GM19351 (cell line): ENCODE results near the gene ATP1A3.

Experiments
- ATAC-seq: cut with Tn5 transposase; IDR thresholded peaks from one replicate; pipeline ENCODE4 v1.9.1; 2021; ENCODE audit warnings: mild to moderate bottlenecking, moderate library complexity; ENCODE audit not compliant: unreplicated experiment

ATP1A3 gene

DNA sequence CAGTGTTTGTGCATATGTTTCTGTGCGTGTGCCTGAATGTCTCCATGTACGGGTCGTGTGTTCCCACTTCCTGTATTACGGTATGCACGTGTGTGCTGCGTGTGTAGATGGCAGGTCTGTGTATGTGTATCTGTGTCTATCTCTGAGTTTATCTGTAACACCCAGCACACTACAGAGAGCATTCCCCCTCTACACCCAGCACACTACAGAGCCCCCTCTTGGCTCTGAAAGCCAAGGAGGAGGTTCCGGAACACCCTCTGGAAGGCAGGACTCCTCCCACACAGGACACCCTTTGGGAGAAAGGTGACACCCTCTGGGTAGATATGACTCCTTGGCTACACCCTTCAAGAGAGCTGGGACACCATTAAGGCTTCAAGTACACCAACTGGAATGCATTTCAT lies 63.7 kb downstream of the ATP1A3 start:
- no peak for ATAC-seq

DNA sequence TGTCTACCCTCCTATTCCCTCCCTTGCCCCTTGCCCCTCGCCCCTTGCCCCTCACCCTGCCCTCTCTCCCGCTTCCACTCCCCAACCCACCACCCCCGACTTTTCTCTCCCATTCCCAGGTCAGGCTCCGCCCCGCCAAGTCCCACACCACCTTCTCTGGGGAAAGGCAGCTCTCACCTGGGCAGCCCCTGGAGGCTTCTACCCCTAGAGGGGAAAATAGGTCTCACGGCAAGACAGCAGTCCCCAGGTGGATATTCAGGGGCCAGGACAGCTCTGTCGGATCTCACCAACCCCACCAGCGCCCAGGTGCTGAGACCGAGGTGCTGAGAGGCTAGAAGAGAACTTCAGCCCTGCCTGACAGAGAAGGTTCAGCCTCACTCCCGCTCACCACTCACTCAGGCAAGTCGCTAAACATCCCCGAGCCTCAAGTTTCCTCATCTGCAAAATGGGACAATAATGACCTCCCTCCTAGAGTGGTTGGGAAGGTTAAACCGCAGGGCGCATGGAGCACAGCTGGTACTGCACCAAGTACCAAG lies 64.4 kb downstream of the ATP1A3 start:
- ATAC-seq = no peak

DNA sequence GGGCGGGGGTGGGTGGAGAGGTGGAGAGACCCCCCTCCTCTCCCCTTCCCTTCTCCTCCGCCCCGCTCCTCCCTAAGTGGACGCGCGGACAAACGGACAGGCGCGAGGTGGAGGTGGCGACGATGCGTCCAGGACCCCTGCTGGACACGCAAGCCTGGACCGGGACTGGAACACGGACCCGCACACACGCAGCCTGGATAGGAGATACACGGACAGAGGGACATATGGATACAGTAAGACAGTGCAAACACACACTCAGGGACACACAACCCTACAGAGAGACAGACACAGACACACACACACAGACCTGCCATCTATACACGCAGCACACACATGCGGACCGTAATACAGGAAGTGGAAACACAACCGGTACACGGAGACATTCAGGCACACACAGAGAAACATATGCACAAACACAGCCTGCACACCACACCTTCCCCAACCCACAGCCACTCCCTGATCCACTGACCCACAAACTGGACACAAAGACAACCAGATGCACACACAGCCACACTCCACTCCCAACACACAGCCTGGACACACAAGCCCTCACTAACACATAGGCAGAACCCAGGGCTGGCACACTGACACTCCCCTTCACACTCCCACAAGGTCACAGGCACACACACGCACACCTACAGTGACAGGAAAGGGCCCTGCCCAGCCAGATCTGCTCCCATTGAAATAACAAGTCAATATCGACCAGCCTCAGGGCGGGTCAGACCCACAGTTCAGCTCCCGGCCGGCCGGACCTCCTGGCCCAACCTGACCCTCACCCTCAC lies 65.1 kb downstream of the ATP1A3 start:
- no peak for ATAC-seq

DNA sequence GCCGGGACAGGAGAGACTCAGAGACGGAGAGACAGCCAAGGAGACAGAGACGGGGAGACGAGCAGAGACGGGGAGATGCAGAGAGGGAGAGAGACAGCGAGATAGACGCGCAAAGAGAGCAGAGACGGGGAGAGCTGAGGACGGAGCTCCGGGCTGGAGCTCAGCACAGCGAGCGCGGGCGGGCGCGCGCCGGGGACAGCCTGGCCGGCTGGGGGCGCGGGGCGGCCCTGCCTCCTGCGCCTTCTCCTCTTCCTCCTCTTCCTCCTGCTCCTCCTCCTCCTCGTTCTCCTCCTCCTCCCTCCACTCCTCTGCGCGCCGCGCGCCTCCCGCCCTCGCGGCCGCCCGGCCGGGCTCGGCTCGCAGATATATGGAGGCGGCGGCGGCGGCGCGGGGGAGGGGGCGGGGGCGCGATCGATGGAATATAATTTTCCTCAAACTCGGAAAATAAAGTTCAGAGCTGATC lies 65.8 kb downstream of the ATP1A3 start, which contains the start of gene ERFL:
Gene ERFL (minus strand): TSS at position 229 of the 463 bp plus-strand sequence. CDS start 15,530 bp downstream, outside the sequence.
- no peak for ATAC-seq

DNA sequence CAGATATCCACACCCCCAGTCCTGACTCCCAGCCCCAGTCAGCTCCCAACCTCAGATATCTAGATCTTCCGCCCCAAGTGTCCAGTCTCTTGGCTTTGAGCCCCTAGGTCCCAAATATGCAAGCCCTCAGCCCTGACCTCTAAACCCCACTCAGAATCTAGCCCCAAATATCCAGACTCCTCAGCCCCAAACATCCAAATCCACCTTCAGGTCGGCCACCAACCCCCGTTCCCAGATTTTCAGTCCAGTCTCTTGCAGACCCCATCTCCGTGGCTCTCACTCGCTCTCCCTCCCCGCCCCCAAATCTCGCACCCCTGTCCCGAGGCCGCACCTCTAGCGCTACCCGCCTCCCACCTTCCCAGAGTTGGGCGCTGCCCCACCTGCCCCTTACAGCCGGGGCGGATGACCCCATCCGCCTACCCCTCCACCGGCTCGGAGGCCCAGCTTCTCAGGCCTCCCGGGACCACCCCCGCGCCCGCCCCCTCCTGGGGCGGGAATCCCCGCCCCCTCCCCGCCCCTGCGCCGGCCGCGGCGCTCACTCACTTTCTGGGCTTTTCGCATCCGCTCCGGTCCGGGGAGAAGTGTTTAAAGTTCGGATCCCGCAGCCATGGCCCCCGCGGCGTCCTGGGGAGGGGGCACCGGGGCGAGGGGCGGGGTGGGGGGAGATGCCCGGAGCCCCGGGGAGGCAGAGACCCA lies 66.4 kb downstream of the ATP1A3 start:
- ATAC-seq = no peak

DNA sequence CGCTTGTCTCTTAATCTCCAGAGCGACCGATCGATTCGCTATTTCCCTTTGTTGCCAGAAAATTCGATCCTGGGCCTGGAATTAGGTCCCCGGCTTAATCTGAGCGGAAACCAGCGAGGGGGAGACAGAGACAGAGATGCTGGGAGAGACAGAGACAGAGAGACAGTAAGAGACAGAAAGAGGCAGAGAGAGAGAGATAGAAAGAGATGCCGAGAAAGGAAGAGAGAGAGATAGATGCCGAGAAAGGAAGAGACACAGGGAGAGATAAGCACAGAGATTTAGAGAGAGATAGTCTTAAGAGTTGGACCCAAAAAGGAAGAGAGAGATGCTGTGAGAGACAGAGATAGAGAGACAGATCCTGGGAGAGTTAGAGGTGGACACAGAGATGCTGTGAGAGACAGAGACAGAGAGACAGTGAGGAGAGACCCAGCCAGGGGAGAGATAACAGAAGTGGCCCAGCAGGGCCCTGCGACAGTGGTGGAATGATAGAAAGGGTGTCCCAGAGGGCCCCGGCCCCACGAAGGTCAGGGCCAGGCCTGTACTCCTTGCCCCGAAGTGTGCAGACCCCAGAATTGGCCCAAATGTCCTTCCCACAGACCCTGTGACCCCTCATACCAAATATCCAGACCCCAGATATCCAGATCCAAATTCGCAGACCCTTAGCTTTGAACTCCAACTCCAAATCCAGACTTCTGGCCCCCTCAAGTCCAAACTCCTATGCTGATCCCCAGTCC lies 67.1 kb downstream of the ATP1A3 start:
- ATAC-seq = no peak

DNA sequence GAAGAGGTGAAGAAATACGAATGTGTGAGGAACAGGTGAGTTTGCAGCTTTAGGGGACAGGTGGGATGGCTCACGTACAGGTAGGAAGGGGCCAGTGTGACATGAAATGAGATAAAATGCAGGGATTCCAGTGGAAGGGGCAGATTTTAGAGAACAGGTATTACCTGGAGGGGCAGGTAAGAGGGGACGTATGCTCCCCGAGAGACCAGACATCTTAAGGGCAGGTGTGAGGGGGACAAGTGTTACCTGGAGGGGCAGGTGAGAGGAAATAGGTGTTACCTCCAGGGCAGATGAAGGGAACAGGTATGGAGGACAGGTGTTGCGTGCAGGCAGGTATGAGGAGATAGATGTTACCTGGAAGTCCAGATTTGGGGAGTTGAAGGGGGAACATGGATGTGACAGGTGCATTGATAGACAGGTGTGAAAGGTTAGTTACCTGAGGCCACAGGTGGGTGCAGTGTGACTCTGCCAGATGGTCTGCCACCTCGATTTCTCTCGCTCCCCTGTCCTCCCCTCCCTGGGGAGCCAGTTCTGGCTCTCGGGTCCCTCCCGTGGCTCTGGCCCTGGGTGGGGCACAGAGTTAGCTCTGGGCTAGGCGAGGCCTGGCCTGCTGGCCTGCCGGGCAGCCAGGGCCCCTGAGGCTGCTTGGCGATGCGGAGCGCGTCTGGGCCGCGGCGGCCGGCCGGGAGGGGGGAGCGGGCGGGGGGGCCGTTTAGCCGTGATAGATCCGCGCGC lies 67.8 kb downstream of the ATP1A3 start:
- ATAC-seq = no peak

DNA sequence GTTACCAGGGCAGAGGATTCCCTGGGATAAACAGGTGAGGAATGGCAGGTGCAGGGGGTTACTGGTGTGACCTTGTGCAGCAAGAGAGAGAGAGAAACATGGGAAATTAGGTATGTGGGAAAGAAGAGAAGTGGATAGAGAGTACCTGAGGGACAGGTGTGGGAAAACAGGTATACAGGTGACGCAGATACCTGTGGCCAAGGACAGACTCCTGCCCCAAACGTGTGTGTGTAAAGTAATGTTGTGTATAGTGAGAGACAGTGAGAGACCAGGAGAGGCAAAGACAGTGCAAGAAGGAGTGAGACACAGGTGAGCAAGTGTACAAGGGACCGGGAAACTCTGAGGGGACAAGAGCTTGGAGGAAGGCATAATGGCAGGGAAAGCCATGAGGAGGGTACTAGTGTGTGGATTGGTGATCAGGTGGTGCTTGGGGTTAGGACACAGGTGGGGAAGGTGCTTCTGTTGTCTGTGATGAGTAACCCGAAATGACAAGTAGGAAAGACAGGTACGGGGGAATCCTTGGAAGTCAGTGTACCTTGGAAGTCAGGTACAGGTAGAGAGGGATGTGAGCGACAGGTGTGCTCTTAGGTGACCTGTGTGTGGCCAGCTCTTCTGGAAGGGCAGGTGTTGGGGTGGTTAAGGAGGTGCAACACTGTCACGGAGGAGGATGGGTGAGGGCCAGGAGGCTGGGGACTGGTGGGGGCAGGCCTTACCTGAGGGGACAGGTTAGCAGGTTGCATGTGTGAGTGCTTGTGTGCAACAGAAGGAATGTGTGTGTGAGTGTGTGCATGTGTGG lies 68.6 kb downstream of the ATP1A3 start:
- no peak for ATAC-seq

DNA sequence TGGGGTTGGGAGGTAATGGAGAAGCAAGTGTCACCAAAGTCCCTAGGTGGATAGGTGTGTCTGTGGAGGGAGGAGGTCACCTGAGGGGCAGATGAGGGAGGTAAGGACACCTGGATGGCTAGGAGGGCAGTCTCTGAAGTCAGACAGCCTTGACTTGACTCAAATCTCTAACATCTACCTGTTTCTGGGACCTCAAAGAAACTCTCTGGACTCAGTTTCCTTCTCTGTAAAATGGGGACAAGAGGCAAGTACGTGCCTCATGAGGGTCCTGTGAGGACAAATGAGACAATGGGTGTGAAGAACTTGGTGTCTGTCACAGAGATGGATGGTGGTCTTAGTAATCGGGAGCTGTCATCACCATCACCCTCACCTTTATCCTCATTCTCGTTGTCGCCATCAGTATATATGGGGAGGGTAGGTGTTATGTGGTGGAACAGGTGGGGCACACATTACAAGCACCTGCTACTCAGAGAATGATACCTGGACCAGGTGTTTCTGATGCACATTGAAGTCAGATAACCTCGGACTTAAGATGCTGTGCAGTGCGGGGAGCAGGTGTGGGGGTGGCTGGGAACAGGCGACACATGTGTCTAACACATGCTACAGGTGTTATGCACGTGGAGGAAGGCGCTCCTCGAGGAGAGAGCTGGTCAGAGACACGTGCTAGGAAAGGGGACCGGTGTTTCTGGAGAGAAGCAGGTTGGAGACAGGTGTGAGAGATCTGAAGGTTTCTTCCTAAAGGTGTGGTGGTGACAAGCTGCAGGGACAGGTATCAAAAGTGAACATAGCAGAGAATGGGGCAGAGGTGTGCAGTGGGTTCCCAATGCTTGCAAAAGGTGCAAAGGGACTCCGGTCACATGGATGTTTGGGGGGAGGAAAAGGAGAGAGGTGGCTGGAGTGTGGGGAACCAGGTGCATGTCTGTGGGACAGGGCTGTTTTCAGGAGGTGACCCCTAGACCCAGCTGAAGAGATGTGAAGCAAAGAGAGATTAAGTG lies 69.6 kb downstream of the ATP1A3 start:
- ATAC-seq = no peak

DNA sequence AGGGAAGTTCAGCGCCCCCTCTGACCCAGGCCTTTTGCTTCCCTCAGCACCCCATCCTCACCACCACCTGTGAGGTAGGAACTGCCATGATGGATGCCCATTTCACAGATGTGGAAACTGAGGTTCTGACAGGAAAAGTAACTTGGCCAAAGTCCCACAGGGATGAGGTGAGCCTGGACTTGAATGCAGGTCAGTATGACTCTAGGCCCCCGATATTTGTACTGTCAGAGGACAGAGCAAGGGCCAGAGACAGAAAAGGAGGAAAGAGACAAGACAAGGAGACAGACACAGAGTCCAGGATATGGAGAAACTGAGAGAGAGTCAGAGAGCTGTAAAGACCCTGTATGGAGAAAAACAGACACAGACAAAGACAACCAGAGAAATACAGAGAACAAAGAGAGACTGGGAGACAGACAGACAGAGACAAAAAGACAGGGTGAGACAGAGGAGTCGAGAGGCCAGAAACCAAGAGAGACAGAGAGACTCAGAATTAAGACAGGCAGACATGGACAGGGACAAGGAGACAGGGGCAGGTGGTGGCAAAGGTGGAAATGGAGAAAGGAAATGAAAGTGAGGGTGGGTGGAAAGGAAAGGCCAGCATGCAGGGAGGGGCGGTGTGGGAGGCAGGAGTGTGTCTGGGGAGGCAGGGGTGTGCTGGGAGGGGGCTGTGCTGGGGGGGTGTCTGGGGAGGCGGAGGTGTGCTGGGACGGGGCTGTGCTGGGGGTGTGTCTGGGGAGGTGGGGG lies 70.8 kb downstream of the ATP1A3 start:
- no peak for ATAC-seq

DNA sequence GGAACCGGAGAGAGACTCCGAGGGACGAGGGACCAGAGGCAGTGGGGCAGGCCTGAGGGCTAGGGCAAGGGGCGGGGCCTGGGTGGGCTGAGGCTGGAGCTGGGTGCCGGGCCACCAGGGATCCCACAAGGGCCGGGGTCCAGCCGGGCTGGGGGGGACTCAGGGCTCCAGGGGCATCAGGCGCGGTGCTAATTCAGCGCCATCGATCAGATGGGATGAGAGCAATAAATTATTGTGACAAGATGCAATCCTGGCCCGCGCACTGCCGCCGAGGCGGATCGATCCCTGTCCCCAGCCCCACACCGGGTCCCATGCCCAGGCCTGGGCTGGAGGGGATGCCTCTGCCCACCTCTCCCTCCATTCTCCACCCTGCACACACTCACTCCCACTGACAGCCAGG lies 71.4 kb downstream of the ATP1A3 start:
- no peak for ATAC-seq

DNA sequence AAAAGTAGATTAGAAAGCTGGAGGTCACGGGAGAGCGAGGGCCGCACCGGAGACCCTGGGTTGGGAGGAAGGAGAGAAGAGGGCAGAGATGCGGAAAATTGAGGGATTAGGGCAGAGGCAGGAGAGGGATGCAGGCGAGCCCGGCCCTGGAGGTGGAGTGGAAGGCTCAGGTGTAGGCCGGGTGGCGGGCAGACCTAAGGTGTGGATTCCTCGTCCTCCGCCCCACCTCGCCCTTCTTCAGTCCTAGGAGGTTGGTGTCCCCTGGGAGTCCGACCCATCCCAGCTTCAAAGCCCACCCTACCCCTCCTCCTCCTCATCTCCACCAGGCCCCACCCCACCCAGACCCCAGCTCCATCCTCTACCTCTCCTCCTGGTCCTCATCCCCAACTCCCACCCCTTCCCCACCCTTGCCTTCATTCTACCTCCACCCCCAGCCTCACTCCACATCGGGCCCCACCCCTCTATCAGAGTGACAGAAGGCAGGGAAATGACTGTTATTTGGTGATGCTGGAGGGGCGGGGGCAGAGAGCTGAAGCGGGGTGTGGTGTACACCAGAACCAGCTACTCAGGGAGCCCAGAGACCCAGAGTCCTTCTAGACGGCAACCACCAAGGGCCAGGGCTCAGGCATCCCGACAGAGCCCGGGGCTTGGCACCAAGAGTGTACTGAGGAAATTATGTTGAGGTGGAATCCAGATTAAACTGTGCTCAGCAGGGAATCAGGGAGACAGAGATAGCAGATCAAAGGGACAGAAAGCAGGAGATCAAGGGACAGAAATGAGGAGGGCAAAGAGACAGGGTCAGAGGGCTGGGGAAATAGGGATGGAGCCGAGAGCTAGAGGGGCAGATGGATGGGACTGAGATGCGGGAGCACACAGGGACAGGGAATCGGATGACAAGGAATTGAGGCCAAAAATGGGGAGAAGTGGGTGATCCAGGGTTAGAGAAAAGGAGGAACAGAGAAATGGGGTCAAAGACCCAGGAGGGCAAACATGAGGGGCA lies 72.2 kb downstream of the ATP1A3 start:
- ATAC-seq = no peak

DNA sequence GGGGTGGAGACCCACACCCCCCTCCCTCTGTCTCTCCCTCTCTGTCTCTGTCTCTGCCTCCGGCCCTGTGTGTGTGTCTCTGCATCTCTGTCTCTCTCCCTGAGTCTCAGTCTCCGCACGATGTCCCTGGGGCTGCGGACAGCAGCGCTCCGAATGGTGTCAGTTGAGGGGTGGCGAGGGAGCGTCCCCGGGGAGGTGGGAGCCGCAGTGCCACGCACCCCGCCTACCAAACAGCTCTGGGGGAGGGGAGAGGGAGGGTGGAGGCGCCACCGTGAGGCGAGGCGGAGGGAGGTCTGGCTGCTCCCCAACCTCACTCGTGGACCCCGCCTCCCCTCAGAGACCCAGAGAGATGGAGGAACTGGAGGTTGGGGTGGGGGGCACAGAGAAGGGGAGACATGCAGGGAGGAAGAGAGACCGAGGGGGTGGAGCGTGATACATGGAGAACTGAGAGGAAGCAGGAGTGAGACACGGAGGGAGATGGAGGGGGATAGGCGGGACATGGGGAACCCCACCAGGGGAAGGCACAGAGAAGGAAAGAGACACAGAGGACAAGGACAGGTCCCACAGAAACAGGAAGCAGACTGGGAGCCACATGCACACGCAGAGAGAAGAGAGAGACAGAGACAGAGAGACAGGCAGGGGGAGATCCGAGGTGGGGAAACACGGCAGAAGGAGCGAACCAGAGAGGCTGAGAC lies 73.0 kb downstream of the ATP1A3 start:
- ATAC-seq = no peak

DNA sequence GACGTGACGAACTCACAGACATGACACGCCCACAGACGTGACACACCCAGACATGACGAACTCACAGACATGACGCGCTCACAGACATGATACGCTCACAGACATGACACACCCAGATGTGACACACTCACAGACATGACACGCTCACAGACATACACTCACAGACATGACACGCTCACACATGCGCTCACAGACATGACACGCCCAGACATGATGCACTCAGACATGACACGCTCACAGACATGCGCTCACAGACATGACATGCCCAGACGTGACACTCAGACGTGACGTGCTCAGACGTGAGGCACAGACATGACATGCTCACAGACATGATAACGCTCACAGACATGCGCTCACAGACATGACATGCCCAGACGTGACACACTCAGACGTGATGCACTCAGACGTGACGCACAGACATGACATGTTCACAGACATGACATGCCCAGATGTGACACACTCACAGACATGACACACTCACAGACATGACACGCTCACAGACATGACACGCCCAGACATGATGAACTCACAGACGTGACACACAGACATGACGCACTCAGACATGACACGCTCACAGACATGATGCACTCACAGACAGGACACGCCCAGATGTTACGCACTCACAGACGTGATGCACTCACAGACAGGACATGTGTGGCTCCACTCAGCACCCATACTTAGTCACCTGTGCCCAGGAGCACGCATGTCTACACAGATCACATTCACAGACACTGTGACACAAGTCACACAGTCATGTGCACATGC lies 73.9 kb downstream of the ATP1A3 start:
- no peak for ATAC-seq

DNA sequence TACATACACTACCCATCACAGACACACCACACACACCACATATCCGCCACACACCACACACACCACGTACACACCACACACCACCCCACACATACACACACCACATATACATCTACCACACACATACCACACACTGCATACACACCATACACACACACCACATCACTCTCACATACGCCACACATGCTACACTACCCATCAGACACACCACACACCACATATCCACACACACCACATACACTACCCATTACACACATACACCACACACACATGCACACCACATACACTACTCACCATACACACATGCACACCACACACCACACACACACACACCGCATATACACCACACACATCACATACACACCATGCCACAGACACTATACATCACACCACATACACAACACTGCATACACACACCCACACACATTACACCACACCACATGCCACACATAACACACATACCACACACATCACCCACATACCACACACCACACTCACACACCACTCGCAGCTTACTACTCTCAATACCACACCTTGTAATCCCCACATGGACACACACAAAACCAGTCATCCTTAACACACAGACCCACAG lies 75.3 kb downstream of the ATP1A3 start:
- no peak for ATAC-seq
